ENCODE results near the gene OR6J1.

OR6J1 gene

GRCh38 chr14:22656945-22657731 is 13.0 kb upstream of the OR6J1 start:
- H2AFZ ChIP-seq (ENCODE audit: low read depth, low read length), result no peak overlapping the region
- no peaks in the 10 kb centered on the region for H4K20me1 ChIP-seq (ENCODE audit: insufficient read depth, low read length)
- H3K27me3 ChIP-seq (ENCODE audit: insufficient read depth, low read length, poor library complexity), result peaks cover 17% of the 10 kb centered on the region
- ATAC-seq (ENCODE audit: insufficient read depth, low read depth) (no peak), DNase-seq (no peak)
- H3K27ac ChIP-seq (ENCODE audit: low read length), result no peak overlapping the region
- H3K9me3 ChIP-seq (ENCODE audit: insufficient read depth, low read length, severe bottlenecking), result no peaks in the 10 kb centered on the region
- no peak for TF ChIP-seq EZH2 (IDR thresholded peaks at IDR 0.05; ENCODE audit: borderline replicate concordance, low read depth, low read length, severe bottlenecking)
- TF ChIP-seq, protein P1, sequence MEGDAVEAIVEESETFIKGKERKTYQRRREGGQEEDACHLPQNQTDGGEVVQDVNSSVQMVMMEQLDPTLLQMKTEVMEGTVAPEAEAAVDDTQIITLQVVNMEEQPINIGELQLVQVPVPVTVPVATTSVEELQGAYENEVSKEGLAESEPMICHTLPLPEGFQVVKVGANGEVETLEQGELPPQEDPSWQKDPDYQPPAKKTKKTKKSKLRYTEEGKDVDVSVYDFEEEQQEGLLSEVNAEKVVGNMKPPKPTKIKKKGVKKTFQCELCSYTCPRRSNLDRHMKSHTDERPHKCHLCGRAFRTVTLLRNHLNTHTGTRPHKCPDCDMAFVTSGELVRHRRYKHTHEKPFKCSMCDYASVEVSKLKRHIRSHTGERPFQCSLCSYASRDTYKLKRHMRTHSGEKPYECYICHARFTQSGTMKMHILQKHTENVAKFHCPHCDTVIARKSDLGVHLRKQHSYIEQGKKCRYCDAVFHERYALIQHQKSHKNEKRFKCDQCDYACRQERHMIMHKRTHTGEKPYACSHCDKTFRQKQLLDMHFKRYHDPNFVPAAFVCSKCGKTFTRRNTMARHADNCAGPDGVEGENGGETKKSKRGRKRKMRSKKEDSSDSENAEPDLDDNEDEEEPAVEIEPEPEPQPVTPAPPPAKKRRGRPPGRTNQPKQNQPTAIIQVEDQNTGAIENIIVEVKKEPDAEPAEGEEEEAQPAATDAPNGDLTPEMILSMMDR (IDR thresholded peaks at IDR 0.05; ENCODE audit: borderline replicate concordance, extremely low read depth, low read length, poor library complexity, severe bottlenecking), result no peak
- no peaks in the 10 kb centered on the region for H3K4me1 ChIP-seq (ENCODE audit: insufficient read depth, low read length)
- no peak overlapping the region for H3K4me2 ChIP-seq (ENCODE audit: insufficient read depth, low read length)
- H3K79me2 ChIP-seq (ENCODE audit: insufficient read depth, low read length), result no peaks in the 10 kb centered on the region
- no peak overlapping the region for H3K9ac ChIP-seq (ENCODE audit: low read depth, low read length)
- H3K4me3 ChIP-seq (ENCODE audit: low read depth in 1 of 2, low read length in 2 of 2), result no peak overlapping the region
- no peaks in the 10 kb centered on the region for H3K36me3 ChIP-seq (ENCODE audit: insufficient read depth, low read length)

DNA sequence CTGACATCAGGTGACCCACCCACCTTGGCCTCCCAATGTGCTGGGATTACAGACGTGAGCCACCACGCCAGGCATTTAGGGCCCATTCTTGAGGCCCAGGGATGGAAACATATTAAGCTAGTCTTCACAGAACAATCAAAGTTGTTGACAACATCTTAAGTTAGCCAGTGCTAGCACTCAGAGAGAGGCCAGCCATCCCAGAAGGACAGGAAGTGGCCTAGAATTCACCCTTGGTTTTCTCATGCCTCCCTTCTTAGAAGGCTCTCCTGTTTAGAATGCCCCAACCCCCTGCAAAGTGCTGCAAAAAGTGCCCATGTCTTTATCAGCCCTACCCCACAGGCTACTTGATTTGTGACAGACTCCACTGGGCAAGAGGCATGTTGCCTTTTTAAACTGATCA is 12.1 kb upstream of the OR6J1 start:
- Histone ChIP-seq H3K4me2 (ENCODE audit: insufficient read depth, low read length) (no peak overlapping the region), H3K27ac (ENCODE audit: low read length) (no peak overlapping the region), H3K9ac (ENCODE audit: low read depth, low read length) (no peak overlapping the region), H3K36me3 (ENCODE audit: insufficient read depth, low read length) (no peaks in the 10 kb centered on the region), H4K20me1 (ENCODE audit: insufficient read depth, low read length) (no peaks in the 10 kb centered on the region), H3K9me3 (ENCODE audit: insufficient read depth, low read length, severe bottlenecking) (no peaks in the 10 kb centered on the region), H3K79me2 (ENCODE audit: insufficient read depth, low read length) (no peaks in the 10 kb centered on the region), H3K4me3 (ENCODE audit: low read depth in 1 of 2, low read length in 2 of 2) (no peak overlapping the region), H3K27me3 (ENCODE audit: insufficient read depth, low read length, poor library complexity) (peaks cover 16% of the 10 kb centered on the region), H2AFZ (ENCODE audit: low read depth, low read length) (no peak overlapping the region), H3K4me1 (ENCODE audit: insufficient read depth, low read length) (no peaks in the 10 kb centered on the region)
- ATAC-seq (ENCODE audit: insufficient read depth, low read depth), result no peak
- TF ChIP-seq EZH2 (IDR thresholded peaks at IDR 0.05; ENCODE audit: borderline replicate concordance, low read depth, low read length, severe bottlenecking), result no peak
- TF ChIP-seq, protein P1 (IDR thresholded peaks at IDR 0.05; ENCODE audit: borderline replicate concordance, extremely low read depth, low read length, poor library complexity, severe bottlenecking), result no peak
- DNase-seq, result no peak

GRCh38 chr14:22653012-22653621 is 9.0 kb upstream of the OR6J1 start:
- Histone ChIP-seq H2AFZ (ENCODE audit: low read depth, low read length) (no peak overlapping the region), H3K4me3 (ENCODE audit: low read depth in 1 of 2, low read length in 2 of 2) (no peak overlapping the region), H4K20me1 (ENCODE audit: insufficient read depth, low read length) (no peaks in the 10 kb centered on the region), H3K9ac (ENCODE audit: low read depth, low read length) (no peak overlapping the region), H3K9me3 (ENCODE audit: insufficient read depth, low read length, severe bottlenecking) (no peaks in the 10 kb centered on the region), H3K4me1 (ENCODE audit: insufficient read depth, low read length) (no peaks in the 10 kb centered on the region), H3K27me3 (ENCODE audit: insufficient read depth, low read length, poor library complexity) (peaks cover 16% of the 10 kb centered on the region), H3K36me3 (ENCODE audit: insufficient read depth, low read length) (no peaks in the 10 kb centered on the region), H3K79me2 (ENCODE audit: insufficient read depth, low read length) (no peaks in the 10 kb centered on the region), H3K4me2 (ENCODE audit: insufficient read depth, low read length) (no peak overlapping the region), H3K27ac (ENCODE audit: low read length) (no peak overlapping the region)
- ATAC-seq (ENCODE audit: insufficient read depth, low read depth) (peak; percentile 86), DNase-seq (peak; percentile 43)
- TF ChIP-seq, protein P1 (IDR thresholded peaks at IDR 0.05; ENCODE audit: borderline replicate concordance, extremely low read depth, low read length, poor library complexity, severe bottlenecking), result peak; percentile 79
- no peak for TF ChIP-seq EZH2 (IDR thresholded peaks at IDR 0.05; ENCODE audit: borderline replicate concordance, low read depth, low read length, severe bottlenecking)

Data from DND-41 (cell line).